ENCODE data around the gene SLC37A1.

DNA sequence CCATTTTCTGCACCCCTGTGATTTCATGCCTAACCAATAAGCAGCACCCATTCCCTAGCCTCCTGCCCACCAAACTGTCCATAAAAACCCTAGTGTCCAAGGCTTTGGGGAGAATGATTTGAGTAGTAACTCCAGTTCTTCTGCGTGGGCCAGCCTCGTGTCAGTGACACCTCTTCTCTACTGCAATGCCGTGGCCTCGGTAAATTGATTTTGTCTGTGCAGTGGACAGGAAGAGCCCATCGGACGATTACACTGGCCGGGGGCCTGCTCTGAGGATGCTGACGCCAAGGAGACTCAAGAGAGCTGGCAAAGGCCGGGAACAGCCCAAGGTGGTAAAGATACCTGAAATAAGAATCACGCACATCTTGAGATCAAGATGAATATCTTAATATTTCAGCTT is 47.0 kb upstream of the SLC37A1 start:
- TF ChIP-seq POLR2AphosphoS5 (IDR thresholded peaks at IDR 0.05) (no peak), CTCF (IDR thresholded peaks at IDR 0.05 in 8 of 11, conservative IDR thresholded peaks at IDR 0.05 in 3 of 11) (no peak)

Measured in spleen (tissue), 7 donors.